Measurements from ENCODE around the gene NEBL. TPM values are rescaled to one million over a fixed set of nuclear protein-coding genes. Genes with fewer than 3 reads are reported as not detected.

NEBL gene
- total RNA-seq, 1 donor from 2014 or later = 4.6 TPM

- H3K4me3 ChIP-seq (ENCODE audit: low read depth, low read length) = no peak overlapping the region
- TF ChIP-seq CTCF (conservative IDR thresholded peaks at IDR 0.05; ENCODE audit: low read depth, low read length) = no peak
These were observed 22.9 kb upstream of the NEBL start for GRCh38 chr10:20920061-20920460.

GRCh38 chr10:20919481-20919880 lies 22.4 kb upstream of the NEBL start:
- TF ChIP-seq CTCF (conservative IDR thresholded peaks at IDR 0.05; ENCODE audit: low read depth, low read length) = no peak
- no peak overlapping the region for H3K4me3 ChIP-seq (ENCODE audit: low read depth, low read length)
- DNase-seq (ENCODE audit: low read depth) = no peak

More at GRCh38 chr10:20920061-20920460, 22.9 kb upstream of the NEBL start:
- DNase-seq (ENCODE audit: low read depth) = no peak

GRCh38 chr10:20916976-20917375 lies 19.9 kb upstream of the NEBL start:
- no peak for DNase-seq (ENCODE audit: low read depth)
- no peak for TF ChIP-seq CTCF (conservative IDR thresholded peaks at IDR 0.05; ENCODE audit: low read depth, low read length)
- H3K4me3 ChIP-seq (ENCODE audit: low read depth, low read length) = no peak overlapping the region

GRCh38 chr10:20912969-20913368 lies 15.9 kb upstream of the NEBL start:
- no peak for DNase-seq (ENCODE audit: low read depth)

GRCh38 chr10:20911626-20912025 lies 14.5 kb upstream of the NEBL start:
- no peak overlapping the region for H3K4me3 ChIP-seq (ENCODE audit: low read depth, low read length)
- no peak for TF ChIP-seq CTCF (conservative IDR thresholded peaks at IDR 0.05; ENCODE audit: low read depth, low read length)
- DNase-seq (ENCODE audit: low read depth) = no peak

More at GRCh38 chr10:20912969-20913368, 15.9 kb upstream of the NEBL start:
- no peak for TF ChIP-seq CTCF (conservative IDR thresholded peaks at IDR 0.05; ENCODE audit: low read depth, low read length)
- no peak overlapping the region for H3K4me3 ChIP-seq (ENCODE audit: low read depth, low read length)

- no peak for DNase-seq (ENCODE audit: low read depth)
- TF ChIP-seq CTCF (conservative IDR thresholded peaks at IDR 0.05; ENCODE audit: low read depth, low read length) = no peak
- no peak overlapping the region for H3K4me3 ChIP-seq (ENCODE audit: low read depth, low read length)
These were observed 12.7 kb upstream of the NEBL start for GRCh38 chr10:20909801-20910200.

- no peak overlapping the region for H3K4me3 ChIP-seq (ENCODE audit: low read depth, low read length)
- no peak for DNase-seq (ENCODE audit: low read depth)
- no peak for TF ChIP-seq CTCF (conservative IDR thresholded peaks at IDR 0.05; ENCODE audit: low read depth, low read length)
These were observed 11.3 kb upstream of the NEBL start for GRCh38 chr10:20908391-20908790.
